CD4-positive, alpha-beta T cell treated with Interleukin-4 for 4 hours (primary cell): ENCODE results near the gene SLC25A13.
"Not testable (repeated sequence)": the region's sequence is repeated elsewhere in the genome, so short reads cannot be mapped to it uniquely, and the experiment has no call there.

Experiments used
- DNase-seq: peaks from one replicate; pipeline ENCODE4 v3.0.0-alpha.2; 2020

SLC25A13 gene

GRCh38 chr7:96297876-96298275, 24.0 kb downstream of the SLC25A13 start:
- no peak for DNase-seq

DNA sequence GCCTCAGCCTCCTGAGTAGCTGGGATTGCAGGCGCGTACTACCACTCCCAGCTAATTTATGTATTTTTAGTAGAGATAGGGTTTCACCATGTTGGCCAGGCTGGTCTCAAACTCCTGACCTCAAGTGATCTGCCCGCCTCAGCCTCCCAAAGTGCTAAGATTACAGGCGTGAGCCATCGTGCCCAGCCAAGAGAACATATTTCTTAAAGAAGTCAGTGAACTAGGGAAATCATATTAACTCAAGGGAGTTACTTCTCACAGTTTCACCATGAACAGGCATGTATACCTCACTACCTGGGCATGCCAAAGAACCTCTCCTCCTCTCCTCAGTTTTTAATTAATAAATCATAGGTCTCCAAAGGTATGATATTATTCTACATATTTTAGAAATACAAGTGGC, 24.5 kb downstream of the SLC25A13 start:
- DNase-seq, result not testable (repeated sequence)

GRCh38 chr7:96293911-96294310, 28.0 kb downstream of the SLC25A13 start:
- not testable (repeated sequence) for DNase-seq

DNA sequence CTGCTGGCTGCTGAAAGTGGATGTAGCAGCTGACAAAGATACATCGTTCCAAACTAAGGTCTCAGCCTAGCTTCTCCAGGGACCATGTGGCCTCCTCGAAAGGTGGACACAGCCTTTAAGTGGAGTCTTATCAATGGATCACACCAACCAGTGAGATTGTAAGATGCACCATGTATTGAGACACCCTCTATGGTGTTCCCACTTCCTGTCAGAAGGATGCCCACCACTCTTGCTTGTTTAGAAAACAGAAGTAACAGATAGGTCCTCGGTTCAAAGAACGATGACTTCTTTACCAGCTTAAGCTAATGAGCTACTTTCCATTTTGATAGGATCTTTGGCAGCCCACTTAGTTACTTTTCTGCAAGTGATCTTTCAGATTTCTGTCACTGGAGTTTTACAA, 34.3 kb downstream of the SLC25A13 start:
- no peak for DNase-seq

- no peak for DNase-seq
These were observed 34.8 kb downstream of the SLC25A13 start for GRCh38 chr7:96287132-96287531.

DNA sequence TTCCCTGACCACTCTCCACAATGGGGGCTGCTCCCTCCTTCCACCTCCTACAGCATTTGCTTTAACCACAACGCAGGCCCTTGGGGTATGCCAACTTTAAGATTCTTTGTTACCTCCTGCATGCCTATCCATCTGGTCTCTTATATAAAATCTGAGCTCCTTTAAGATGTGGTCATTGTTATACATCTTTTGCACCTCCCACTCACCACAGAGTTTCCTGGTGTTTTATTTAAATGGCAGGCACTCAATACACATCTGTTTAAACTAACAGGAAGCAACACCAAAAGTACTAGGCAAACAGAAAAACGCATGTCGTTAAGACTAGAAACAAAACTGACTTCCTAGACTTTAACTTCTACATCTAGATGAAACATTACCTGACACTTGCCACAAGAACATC, 36.3 kb downstream of the SLC25A13 start:
- DNase-seq, result peak; percentile 65

DNA sequence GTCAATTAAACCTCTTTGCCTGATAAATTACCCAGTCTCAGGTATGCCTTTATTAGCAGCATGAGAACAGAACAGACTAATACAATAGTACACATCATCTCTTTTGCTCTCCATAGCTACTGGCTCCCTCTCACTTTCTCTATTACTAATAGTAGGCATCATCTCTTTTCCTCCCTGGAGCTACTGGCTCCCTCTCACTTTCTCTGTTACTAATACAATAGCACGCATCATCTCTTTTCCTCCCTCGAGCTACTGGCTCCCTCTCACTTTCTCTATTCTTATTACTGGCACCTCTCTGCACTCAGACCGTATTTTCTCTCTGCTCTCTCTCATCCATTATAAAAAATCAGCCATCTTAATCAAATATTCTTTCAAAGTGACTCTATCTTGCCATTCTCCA, 37.1 kb downstream of the SLC25A13 start:
- no peak for DNase-seq

DNA sequence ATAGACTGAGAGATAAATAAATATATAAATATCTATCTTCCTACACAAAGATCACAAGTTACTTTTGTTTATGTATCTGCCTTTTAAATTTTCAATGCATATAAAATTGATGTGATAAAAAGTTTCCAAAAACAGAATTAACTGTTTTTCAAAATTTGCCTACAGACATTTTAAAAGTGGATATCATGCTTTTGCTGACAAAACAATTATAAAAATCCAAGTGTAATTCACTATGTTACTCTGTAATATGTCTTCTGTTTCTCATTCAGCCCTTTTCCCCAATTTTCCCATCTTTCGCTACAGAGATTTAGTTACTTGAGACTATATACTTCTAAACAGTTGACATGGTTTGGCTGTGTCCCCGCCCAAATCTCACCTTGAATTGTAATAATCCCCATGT, 37.7 kb downstream of the SLC25A13 start:
- DNase-seq, result no peak

GRCh38 chr7:96282835-96283234, 39.1 kb downstream of the SLC25A13 start:
- no peak for DNase-seq

DNA sequence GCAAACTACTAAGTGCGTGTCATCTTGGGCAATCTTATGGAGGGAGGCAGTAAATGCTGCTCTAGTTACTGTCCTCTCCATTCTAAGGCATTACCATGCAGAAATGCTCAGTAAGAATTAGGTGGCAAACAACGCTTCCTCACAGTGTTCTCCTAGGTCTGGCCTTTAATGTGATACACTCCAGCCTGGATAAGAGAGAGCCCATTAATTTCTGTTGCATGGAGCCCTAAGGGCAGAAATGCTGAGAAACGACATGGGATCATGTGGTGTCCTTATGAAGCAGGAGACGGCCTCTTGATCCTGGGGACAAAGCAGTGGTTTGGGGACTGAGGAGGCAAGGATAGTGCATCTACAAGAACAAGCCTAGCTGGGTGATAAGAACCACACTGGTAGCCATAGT, 44.0 kb downstream of the SLC25A13 start:
- no peak for DNase-seq

GRCh38 chr7:96276019-96276418, 45.9 kb downstream of the SLC25A13 start:
- DNase-seq, result no peak

- DNase-seq, result no peak
These were observed 48.2 kb downstream of the SLC25A13 start for GRCh38 chr7:96273716-96274115.

- no peak for DNase-seq
These were observed 52.5 kb downstream of the SLC25A13 start for GRCh38 chr7:96269246-96269994.

DNA sequence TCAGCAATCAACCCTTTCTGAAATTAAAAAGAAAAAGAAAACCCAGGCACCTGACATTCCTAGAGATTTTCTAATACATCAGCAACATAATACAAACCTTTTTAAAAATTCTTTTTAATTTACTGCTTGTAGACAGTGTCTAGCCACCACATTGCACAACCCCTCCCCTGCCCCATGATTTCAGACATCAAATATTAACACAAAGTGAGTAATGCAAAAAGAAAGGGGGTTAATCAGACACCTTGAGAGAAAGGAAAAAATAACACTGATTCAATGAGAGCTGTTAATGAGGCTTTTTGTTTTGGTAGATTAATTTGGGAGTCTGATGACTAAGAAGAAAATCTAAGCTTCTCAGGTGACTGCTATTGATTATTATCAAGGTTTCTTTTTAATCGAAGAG, 55.3 kb downstream of the SLC25A13 start:
- DNase-seq, result no peak

GRCh38 chr7:96266015-96266414, 55.9 kb downstream of the SLC25A13 start:
- no peak for DNase-seq

GRCh38 chr7:96253964-96254363, 67.9 kb downstream of the SLC25A13 start:
- no peak for DNase-seq

DNA sequence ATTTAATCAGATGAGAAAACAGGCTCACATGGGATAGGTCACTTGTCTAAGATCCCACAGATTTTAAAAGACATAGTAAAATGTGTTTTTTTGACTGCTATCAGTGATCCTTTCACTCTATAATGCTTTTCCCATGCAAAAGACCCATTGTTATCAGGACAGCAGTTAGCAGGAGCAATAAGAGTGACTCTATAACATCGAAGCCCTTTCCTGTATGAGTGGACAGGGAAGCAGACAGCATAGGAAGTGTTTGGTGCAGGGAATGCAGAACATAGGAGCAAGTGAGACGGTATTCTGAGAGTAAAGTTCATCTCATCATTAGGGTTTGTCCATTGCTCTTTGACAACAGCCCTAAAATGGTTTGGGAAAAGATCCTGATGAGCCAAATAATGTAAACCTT, 68.5 kb downstream of the SLC25A13 start:
- no peak for DNase-seq

DNA sequence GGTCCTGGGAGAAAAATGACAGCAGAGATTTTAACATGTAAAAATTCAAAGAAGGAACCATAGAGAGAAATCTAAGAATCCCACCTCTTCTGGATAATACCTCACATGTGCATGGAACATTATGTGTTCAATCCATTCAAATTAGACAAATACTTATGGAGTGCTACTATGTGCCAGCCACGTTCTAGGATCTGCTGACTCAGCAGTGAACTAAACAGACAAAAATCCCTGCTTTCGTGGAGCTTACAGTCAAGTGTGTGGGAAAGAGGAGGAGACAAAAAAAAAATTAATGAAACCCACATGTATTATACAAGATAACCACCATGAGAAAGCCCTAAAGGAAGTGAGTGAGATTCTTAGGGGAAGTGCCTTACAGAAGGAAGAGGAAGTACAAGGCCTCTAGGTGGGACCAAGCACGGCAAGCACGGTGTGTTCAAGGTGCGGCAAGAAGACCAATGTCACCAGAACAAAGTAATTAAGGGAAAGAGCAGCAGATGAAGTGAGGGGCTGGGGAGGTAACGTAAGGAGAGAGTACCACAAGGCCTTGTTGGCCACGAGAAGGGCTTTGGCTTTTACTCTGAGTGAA, 71.0 kb downstream of the SLC25A13 start:
- no peak for DNase-seq

DNA sequence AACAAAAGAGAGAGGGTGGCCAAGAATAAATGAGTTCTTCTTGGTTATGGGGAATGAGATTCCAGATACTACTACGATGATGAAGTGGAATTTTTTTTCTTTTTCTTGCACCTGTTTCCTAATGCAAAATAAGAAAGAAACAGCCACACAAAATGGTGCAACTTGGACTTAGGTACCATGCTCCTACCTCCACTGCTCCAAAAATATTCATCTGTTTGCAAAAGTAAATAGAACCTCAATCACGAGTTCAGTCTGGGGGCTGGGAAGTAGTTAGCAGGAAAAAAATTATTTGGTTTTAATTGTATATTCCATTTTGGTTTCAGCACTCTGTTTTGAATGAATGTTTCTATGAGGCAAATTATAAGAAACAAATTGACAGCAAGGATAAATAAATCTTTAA, 73.5 kb downstream of the SLC25A13 start:
- DNase-seq, result no peak

- DNase-seq, result no peak
These were observed 75.0 kb downstream of the SLC25A13 start for GRCh38 chr7:96246919-96247318.

GRCh38 chr7:96244992-96245292, 77.0 kb downstream of the SLC25A13 start:
- no peak for DNase-seq

GRCh38 chr7:96244244-96244991, 77.5 kb downstream of the SLC25A13 start:
- no peak for DNase-seq

DNA sequence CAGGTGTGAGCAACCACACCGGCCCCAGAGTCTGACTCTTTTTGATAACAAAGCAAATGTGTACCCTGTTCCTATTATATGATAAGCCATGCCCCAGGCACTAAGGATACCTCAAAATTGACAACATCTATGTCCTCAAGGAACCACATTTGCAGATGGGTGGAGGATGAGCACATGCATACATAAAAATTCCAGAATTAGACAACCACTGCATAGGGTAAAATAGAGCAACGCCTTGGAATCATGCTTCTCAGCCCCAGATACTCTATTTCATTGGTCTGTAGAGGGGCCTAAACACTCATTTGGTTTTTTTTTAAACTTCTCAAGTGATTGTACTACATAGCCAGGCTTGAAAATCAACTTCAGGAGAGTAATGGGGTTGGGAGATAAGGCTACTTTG, 78.7 kb downstream of the SLC25A13 start:
- no peak for DNase-seq

DNA sequence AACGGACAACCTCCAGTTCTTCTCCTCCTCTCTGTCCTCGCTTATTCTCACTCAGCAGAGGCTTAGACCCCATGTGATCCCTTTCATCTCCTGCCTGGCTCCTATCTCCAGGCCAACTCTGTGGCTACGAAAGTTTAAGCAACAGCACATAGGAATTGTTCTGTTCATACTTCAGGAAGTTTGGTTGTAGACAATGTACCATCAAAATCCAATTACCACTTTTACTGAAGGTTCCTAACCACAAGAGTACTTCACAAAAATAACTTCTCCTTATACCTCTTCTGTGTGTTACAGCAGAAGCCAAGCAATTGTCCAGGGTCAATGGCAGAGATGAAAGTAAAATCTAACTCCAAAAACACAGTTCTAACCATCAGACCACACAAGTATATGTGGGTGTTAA, 80.0 kb downstream of the SLC25A13 start:
- no peak for DNase-seq
